HG03039 (cell line): ENCODE data around the gene DNAJC18.
A peak's percentile ranks its signal among the peaks of the same experiment; 100 is the strongest.
"Not testable (repeated sequence)": the region's sequence is repeated elsewhere in the genome, so short reads cannot be mapped to it uniquely, and the experiment has no call there.

Experiments
- ATAC-seq: cut with Tn5 transposase; IDR thresholded peaks from one replicate; pipeline ENCODE4 v1.9.1; 2021; ENCODE audit warnings: mild to moderate bottlenecking, moderate library complexity; ENCODE audit not compliant: unreplicated experiment

DNAJC18 gene

GRCh38 chr5:139389701-139390638, 49.4 kb downstream of the DNAJC18 start, which contains the start of gene MZB1:
Gene MZB1, minus strand, starts transcription at chr5:139389913. Its CDS starts 57 bp downstream, at chr5:139389856.
- peak; percentile 29 for ATAC-seq

- ATAC-seq = no peak
Measured at GRCh38 chr5:139388198-139388821, 51.0 kb downstream of the DNAJC18 start.

- no peak for ATAC-seq
Measured at GRCh38 chr5:139387611-139388197, 51.6 kb downstream of the DNAJC18 start.

GRCh38 chr5:139386956-139387355, 52.4 kb downstream of the DNAJC18 start:
- ATAC-seq = not testable (repeated sequence)

- ATAC-seq = no peak
Measured at GRCh38 chr5:139386050-139386438, 53.3 kb downstream of the DNAJC18 start.

- ATAC-seq = no peak
Measured at GRCh38 chr5:139385061-139386049, 54.0 kb downstream of the DNAJC18 start.

GRCh38 chr5:139384591-139385051, 54.7 kb downstream of the DNAJC18 start:
- ATAC-seq = no peak

- no peak for ATAC-seq
Measured at GRCh38 chr5:139383993-139384590, 55.2 kb downstream of the DNAJC18 start.

- no peak for ATAC-seq
Measured at GRCh38 chr5:139383275-139383992, 55.9 kb downstream of the DNAJC18 start, which contains the start of gene SLC23A1. Gene SLC23A1, minus strand, starts transcription at chr5:139383297. Its CDS starts 44 bp downstream, at chr5:139383253.

- no peak for ATAC-seq
Measured at GRCh38 chr5:139382807-139383206, 56.5 kb downstream of the DNAJC18 start.

DNA sequence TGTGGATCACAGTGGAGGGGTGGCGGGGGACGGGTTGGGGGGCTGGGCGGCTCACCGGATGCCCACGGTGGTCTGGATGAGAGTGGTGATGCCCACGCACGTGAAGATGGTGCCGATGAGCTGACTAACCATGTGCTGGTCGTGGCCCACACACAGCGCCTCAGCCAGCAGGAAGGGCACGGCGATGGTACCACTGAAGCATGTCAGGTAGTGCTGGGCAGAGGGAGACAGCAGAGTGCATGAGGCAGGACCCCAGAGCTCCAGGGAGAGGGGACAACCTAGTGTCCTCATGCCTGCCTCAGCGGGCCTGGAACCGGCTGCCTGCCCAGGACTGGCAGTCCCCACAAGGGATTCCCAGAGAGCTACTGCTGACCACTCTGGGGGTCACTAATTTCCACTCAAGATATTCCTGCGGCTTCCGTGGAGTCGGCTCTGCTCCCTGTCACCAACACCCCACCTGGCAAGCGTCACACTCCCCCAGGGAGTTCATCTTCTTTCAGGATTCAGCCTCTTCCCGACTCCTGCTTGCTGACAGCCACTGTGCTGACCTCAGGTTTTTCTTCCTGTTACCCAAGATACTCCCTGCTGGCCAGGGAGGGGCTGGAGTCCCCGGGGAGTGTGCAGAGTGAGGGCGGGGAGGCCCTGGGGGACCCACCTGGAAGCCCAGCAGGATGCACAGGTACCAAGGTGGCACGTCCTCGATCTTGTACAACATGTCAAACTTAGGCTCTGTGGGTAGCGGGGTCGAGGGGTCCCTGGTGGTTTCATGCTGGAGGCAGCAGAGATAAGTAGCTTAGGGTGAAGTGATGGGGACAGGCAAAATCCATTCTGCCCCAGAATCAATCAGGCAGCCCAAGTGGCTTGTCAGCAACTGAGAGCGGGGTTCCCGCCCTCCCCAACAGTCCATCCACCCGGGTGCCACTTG, 57.2 kb downstream of the DNAJC18 start:
- no peak for ATAC-seq

DNA sequence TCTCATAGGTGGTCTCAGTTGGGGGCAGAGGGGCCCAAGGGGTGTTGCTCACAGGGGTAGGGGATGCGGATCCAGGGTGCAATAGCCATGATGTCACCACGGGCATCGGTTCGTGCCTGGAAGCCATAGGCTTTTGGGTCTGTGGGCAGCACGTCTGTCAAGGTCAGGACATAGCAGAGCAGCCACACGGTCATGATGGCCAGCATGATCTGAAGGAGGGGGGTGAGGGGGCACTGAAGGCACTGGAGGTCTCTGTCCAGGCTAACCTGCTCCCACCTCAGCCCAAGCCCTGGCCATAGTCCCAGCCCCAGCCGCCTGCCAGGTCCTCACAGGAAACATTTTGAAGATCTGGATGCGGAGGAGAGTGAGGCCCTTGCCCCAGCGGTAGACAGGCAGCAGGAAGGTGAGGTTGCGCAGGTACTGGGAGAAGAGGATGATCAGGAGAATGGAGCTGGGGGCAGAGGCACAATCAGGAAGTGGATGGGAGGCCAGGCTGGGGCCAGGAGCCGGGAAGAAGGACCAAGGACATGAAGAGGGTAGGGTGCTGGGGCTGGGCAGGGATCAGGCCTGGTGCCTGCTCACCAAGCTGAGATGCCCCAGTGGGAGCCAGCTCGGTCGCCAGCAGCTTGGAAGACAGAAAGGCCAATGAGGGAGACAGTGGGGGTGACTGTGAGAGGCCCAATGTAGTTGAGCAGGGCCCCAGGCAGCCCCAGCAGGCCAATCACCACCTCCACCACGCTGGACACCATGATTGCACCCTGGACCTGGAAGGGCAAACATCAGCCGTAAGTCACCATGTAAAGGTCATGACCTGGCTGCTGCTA, 59.5 kb downstream of the DNAJC18 start:
- no peak for ATAC-seq

DNA sequence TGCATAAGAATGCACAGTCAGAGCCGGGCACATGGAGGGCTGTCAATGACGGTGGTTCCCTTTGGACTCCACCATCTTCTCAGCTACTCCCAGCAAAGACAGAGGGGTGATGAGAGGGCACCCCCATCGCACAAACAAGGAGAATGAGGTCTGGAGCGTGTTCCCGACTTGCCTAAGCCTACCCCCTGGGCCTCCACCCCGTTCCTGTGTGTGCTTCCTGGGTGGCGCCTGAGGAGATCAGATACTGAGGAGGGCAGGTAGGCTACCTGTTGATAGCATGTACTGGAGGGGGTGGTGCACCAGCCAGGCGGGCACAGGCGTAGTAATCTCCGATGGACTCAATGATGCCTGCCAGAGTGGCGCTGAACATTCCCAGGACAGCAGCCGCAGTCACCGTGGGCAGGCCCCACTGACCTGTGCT, 60.4 kb downstream of the DNAJC18 start:
- no peak for ATAC-seq

DNA sequence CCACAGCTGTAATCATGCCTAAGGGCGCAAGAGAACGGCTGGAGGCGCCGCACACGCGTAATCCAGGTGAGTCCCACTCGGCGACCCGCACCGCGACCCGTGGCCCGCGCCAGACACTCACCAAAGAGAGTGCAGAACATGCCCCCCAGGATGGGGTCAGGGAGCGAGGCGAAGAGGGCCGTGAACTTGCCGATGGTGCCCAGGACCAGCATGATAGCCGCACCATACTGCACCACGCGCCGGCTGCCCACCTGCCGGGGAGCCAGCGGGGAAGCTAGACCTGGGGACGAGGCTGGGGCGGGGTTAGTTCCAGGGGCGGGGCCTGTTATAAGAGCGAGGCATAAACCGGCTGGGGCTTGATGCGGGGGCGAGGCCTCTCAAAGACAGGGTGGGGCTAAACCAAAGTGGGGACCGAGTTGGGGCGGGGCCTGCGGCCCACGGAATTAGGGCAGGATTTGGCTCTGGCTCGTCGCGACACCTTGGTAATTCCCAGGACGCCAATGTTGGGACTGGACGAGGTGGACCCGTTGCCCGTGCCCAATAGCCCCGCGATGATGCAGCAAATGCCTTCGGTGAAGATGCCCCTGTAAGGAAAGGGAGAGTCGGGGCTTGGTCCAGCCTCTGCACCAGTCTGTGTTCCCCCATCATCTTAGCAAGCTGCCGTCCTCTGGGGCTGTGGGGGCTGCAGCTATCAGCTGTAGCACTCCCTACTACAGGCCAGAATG, 61.1 kb downstream of the DNAJC18 start:
- ATAC-seq = no peak

DNA sequence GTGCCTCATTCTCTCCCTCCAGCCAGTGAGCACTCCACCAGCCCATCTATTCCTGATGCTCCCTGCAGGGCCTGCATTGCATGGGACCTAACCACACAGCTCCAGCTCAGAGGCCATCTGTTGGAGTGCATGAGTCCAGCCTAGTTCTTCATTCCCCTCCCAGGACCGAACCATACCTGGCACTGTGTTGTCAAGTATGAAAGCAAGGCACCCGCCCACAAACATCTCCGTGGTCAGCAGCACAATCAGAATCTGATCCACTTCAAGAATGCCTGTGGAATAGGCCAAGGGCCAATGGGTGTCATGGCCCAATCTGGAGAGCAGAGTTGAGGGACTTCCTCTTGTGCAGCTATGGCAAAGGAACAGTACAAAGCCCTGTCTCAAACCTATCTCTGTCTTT, 62.1 kb downstream of the DNAJC18 start:
- ATAC-seq = no peak

- ATAC-seq = no peak
Measured at GRCh38 chr5:139376364-139376763, 63.0 kb downstream of the DNAJC18 start.

DNA sequence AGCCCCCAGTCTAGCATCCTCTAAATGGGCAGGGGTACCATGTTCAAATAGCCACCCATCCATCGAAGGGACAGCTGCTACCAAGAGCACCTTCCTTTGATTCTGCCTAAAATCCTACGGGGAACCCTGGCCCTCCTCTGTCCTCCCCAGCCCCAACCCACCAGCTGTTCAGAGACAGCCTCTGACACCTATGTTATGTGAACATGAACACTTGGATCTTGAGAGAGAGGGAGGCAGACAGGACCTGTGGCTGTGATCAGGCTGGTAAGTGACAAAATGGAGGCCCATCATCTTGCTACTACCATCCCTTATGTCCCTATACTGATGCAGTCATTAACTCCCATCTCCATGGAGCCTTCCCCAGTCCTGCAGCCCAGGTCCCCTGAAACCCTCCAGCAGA, 64.4 kb downstream of the DNAJC18 start:
- no peak for ATAC-seq
